GM10248 (cell line): ENCODE data around the gene ABHD2.
"Not testable (repeated sequence)": the region's sequence is repeated elsewhere in the genome, so short reads cannot be mapped to it uniquely, and the experiment has no call there.

Experiments used
- CTCF ChIA-PET: fragments of 300-600 bp; sonication (Branson Sonifier 250); formaldehyde crosslinking; extraction: SDS; loops from one replicate; lab custom pipeline; 2021; ENCODE audit warnings: antibody characterized with exemption; lab: Yijun Ruan, JAX
- POLR2A ChIA-PET: fragments of 350-650 bp; sonication (Branson Sonifier 250); formaldehyde crosslinking; extraction: SDS; loops from one replicate; lab custom pipeline; 2020; ENCODE audit warnings: antibody characterized with exemption; lab: Yijun Ruan, JAX
- DNase-seq: peaks from one replicate; pipeline ENCODE4 v3.0.0; 2012; ENCODE audit errors: extremely low spot score
- CTCF ChIP-seq: IDR thresholded peaks from 2 replicates; pipeline ENCODE4 v1.5.1; 2012; ENCODE audit warnings: mild to moderate bottlenecking, low read depth; ENCODE audit errors: extremely low read depth, missing control alignments, control extremely low read depth

ABHD2 gene

GRCh38 chr15:89138999-89139612 is 50.9 kb downstream of the ABHD2 start:
- TF ChIP-seq CTCF, result no peak
- CTCF ChIA-PET, result interaction anchor here (1.3 to 1.9 kb wide), 5 partner anchors 10 to 81 kb away, joined by 4 to 11 read pairs (median 6); no protein-coding TSS in a partner anchor
- POLR2A ChIA-PET, result no interaction called here
- DNase-seq, result no peak

GRCh38 chr15:89139613-89140499 is 51.6 kb downstream of the ABHD2 start:
- no peak for DNase-seq
- POLR2A ChIA-PET, result no interaction called here
- no peak for TF ChIP-seq CTCF
- CTCF ChIA-PET, result interaction anchor here (0.6 to 1.9 kb wide), 8 partner anchors 10 to 82 kb away, joined by 3 to 11 read pairs (median 4); no protein-coding TSS in a partner anchor

GRCh38 chr15:89140595-89140994 is 52.3 kb downstream of the ABHD2 start:
- no peak for DNase-seq
- ChIA-PET CTCF (interaction anchor here (0.6 to 1.8 kb wide), 5 partner anchors 9 to 31 kb away, joined by 3 to 6 read pairs (median 4); no protein-coding TSS in a partner anchor), POLR2A (no interaction called here)
- TF ChIP-seq CTCF, result no peak

GRCh38 chr15:89141159-89141558 is 52.9 kb downstream of the ABHD2 start:
- DNase-seq, POLR2A ChIA-PET: not testable (repeated sequence)
- CTCF ChIA-PET, result interaction anchor here (1.0 to 3.3 kb wide), 5 partner anchors 9 to 37 kb away, joined by 3 to 10 read pairs (median 4); no protein-coding TSS in a partner anchor

- no peak for TF ChIP-seq CTCF
- DNase-seq, result no peak
- ChIA-PET POLR2A (no interaction called here), CTCF (interaction anchor here (1.0 to 3.3 kb wide), 6 partner anchors 9 to 84 kb away, joined by 3 to 10 read pairs (median 4); no protein-coding TSS in a partner anchor)
Observed at GRCh38 chr15:89141885-89142284, 53.6 kb downstream of the ABHD2 start.

- no peak for TF ChIP-seq CTCF
- CTCF ChIA-PET, result interaction anchor here (1.2 to 3.3 kb wide), 4 partner anchors 10 to 84 kb away, joined by 4 to 10 read pairs (median 6); no protein-coding TSS in a partner anchor
- DNase-seq, result no peak
- POLR2A ChIA-PET, result no interaction called here
Observed at GRCh38 chr15:89142423-89142822, 54.2 kb downstream of the ABHD2 start.
